Vagina (tissue), 2 donors: Measurements from ENCODE around the gene RABEP2.

Experiments used
- CTCF ChIP-seq, 3 experiments: fragments of 450-650 bp in 2 of 3; fragments of 200-600 bp in 1 of 3; sonication (generic) in 1 of 3; IDR thresholded peaks; one replicate each; pipeline ENCODE4 v1.5.1; 2017 to 2019; ENCODE audit warnings: antibody characterized with exemption in 3 of 3, mild to moderate bottlenecking in 2 of 3, moderate library complexity in 2 of 3
- POLR2A ChIP-seq, 2 donors: fragments of 450-650 bp; IDR thresholded peaks; one replicate each; pipeline ENCODE4 v1.6.1; 2017; ENCODE audit warnings: antibody characterized with exemption in 2 of 2, mild to moderate bottlenecking in 2 of 2, moderate library complexity in 2 of 2
- POLR2AphosphoS5 ChIP-seq, 2 donors: sonication (generic); formaldehyde crosslinking; IDR thresholded peaks; one replicate each; pipeline ENCODE4 v1.9.0; 2017; ENCODE audit warnings: antibody characterized with exemption in 2 of 2, mild to moderate bottlenecking in 2 of 2, low read depth in 1 of 2; ENCODE audit not compliant: insufficient read depth in 1 of 2

GRCh38 chr16:28882551-28883160 is 42.4 kb downstream of the RABEP2 start:
- TF ChIP-seq CTCF (IDR thresholded peaks at IDR 0.05) (no peak), POLR2A (IDR thresholded peaks at IDR 0.05) (no peak), POLR2AphosphoS5 (IDR thresholded peaks at IDR 0.05; ENCODE audit: insufficient read depth in 1 of 2, low read depth in 1 of 2) (no peak)
